Bronchial epithelial cell (primary cell): ENCODE measurements around the gene IRAK4. TPM values are rescaled to one million over a fixed set of nuclear protein-coding genes. Genes with fewer than 3 reads are reported as not detected.

Experiments used
- DNase-seq: peaks from one replicate; pipeline ENCODE4 v3.0.0-alpha.2; 2010; ENCODE audit warnings: low read depth
- FAIRE-seq: peaks from 2 replicates; lab custom pipeline; 2011; peaks lifted over from hg19 to GRCh38; lab: Jason Lieb, UNC
- H3K27me3 ChIP-seq: 2 replicates; pipeline ENCODE4 v1.5.1; 2011; ENCODE audit warnings: low read length; ENCODE audit not compliant: control insufficient read depth, insufficient read depth
- H3K36me3 ChIP-seq: 2 replicates; pipeline ENCODE4 v1.5.1; 2011; ENCODE audit warnings: low read length; ENCODE audit not compliant: control insufficient read depth, insufficient read depth
- H3K4me3 ChIP-seq: 2 replicates; pipeline ENCODE4 v1.5.1; 2011; ENCODE audit warnings: mild to moderate bottlenecking, low read depth, low read length, control low read depth
- total RNA-seq: library from RNA; depleted of rRNA; stranded (reverse); fragments of >200 nt; gene quantifications from 2 replicates; pipeline ENCODE4 v1.2.1, GENCODE V29; 2014
- TF ChIP-seq, protein P1 (sequence below): IDR thresholded peaks from 2 replicates; pipeline ENCODE4 v1.5.1; 2011; ENCODE audit warnings: mild to moderate bottlenecking, moderate library complexity, low read length, control low read depth, inconsistent platforms; ENCODE audit not compliant: insufficient read depth, severe bottlenecking

IRAK4 gene
- total RNA-seq, 1 donor from 2014 or later: 11.1 TPM

- DNase-seq (peak; percentile 43), FAIRE-seq (no peak)
- no peaks in the 10 kb centered on the region for H3K36me3 ChIP-seq
- no peaks in the 10 kb centered on the region for H3K27me3 ChIP-seq
- H3K4me3 ChIP-seq: peak overlapping the region; percentile 64
- TF ChIP-seq, protein P1, sequence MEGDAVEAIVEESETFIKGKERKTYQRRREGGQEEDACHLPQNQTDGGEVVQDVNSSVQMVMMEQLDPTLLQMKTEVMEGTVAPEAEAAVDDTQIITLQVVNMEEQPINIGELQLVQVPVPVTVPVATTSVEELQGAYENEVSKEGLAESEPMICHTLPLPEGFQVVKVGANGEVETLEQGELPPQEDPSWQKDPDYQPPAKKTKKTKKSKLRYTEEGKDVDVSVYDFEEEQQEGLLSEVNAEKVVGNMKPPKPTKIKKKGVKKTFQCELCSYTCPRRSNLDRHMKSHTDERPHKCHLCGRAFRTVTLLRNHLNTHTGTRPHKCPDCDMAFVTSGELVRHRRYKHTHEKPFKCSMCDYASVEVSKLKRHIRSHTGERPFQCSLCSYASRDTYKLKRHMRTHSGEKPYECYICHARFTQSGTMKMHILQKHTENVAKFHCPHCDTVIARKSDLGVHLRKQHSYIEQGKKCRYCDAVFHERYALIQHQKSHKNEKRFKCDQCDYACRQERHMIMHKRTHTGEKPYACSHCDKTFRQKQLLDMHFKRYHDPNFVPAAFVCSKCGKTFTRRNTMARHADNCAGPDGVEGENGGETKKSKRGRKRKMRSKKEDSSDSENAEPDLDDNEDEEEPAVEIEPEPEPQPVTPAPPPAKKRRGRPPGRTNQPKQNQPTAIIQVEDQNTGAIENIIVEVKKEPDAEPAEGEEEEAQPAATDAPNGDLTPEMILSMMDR: no peak
Measured at GRCh38 chr12:43758247-43758727, 464 bp upstream of the IRAK4 start.

- Histone ChIP-seq H3K4me3 (no peak overlapping the region), H3K27me3 (no peaks in the 10 kb centered on the region), H3K36me3 (no peaks in the 10 kb centered on the region)
- TF ChIP-seq, protein P1: no peak
- DNase-seq (no peak), FAIRE-seq (no peak)
Measured at GRCh38 chr12:43760396-43760795, 1.6 kb downstream of the IRAK4 start.

DNA sequence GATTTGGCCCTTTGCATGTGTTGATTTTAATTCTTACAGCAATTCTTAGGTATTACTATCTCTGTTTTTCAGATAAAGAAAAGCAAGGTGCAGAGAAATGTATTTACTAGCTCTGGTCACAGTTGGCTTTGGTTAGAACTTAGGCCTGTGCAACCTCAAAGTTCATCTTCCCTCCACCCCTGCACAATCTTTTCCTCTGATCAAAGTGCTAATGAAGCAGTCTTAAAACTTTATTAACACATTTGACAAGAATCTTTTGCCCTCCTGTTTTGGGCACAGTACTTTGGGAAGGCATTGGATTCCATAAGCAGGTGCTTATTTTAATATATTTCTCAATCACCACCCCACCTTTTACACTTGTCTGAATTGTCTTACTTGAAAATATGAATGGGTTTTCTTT lies 2.7 kb downstream of the IRAK4 start:
- no peaks in the 10 kb centered on the region for H3K36me3 ChIP-seq
- FAIRE-seq (no peak), DNase-seq (no peak)
- no peak overlapping the region for H3K4me3 ChIP-seq
- TF ChIP-seq, protein P1: no peak
- no peaks in the 10 kb centered on the region for H3K27me3 ChIP-seq

DNA sequence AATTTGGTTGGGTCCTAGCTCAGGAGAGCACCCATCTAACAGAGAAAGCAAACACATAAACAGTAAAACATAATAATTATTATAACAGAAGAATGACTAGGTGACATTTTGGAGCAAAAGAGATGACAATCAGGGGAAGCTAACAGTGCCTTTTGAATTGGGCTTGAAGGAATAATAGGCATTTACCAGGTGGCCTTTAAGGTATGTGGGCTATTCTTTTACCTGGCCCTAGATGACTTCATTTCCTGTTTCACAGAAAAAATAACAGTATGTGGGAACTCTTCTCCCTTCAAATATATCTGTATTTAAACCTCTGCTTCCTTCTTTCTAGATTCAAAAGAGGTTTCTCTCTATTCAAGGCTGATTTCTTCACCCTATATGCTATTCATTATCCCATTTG lies 3.8 kb downstream of the IRAK4 start:
- TF ChIP-seq, protein P1: no peak
- DNase-seq: peak; percentile 26
- Histone ChIP-seq H3K27me3 (no peaks in the 10 kb centered on the region), H3K4me3 (no peak overlapping the region), H3K36me3 (no peaks in the 10 kb centered on the region)
- FAIRE-seq: no peak

- TF ChIP-seq, protein P1: no peak
- no peaks in the 10 kb centered on the region for H3K27me3 ChIP-seq
- no peaks in the 10 kb centered on the region for H3K36me3 ChIP-seq
- H3K4me3 ChIP-seq: no peak overlapping the region
- no peak for FAIRE-seq
- no peak for DNase-seq
Measured at GRCh38 chr12:43763769-43764168, 5.0 kb downstream of the IRAK4 start.

DNA sequence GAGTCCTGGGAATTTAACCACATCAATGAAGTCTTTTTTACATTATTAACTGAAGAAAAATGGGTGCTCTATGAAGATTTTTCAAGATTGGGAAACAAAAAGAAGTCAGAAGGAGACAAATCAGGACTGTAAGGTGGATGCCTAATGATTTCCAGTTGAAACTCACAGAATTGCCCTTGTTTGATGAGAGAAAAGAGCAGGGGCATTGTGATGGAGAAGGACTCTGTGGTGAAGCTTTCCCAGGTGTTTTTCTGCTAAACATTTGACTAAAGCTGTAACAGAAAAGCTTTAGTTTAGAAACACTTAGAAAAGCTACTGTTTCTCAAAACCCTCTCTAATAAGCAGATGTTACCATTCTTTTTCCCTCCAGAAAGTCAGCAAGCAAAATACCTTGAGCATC lies 5.8 kb downstream of the IRAK4 start:
- no peak overlapping the region for H3K4me3 ChIP-seq
- no peak for FAIRE-seq
- no peaks in the 10 kb centered on the region for H3K36me3 ChIP-seq
- H3K27me3 ChIP-seq: no peaks in the 10 kb centered on the region
- DNase-seq: no peak
- TF ChIP-seq, protein P1: no peak
